Epithelial cell of esophagus (primary cell): Measurements from ENCODE around the gene ATG7.
A peak's percentile ranks its signal among the peaks of the same experiment; 100 is the strongest.

Experiments used
- DNase-seq: peaks from one replicate; pipeline ENCODE4 v3.0.0; 2010; ENCODE audit warnings: low read depth
- H3K4me3 ChIP-seq: 2 replicates; pipeline ENCODE4 v1.5.1; 2011; ENCODE audit warnings: mild to moderate bottlenecking, low read length, control low read depth
- TF ChIP-seq, protein P1 (sequence below): IDR thresholded peaks from 2 replicates; pipeline ENCODE4 v1.5.1; 2011; ENCODE audit warnings: low read depth, mild to moderate bottlenecking, low read length, control low read depth, inconsistent platforms; ENCODE audit not compliant: insufficient read depth; ENCODE audit errors: missing control alignments

Gene ATG7

GRCh38 chr3:11554666-11555065, 282.5 kb downstream of the ATG7 start:
- TF ChIP-seq, protein P1, sequence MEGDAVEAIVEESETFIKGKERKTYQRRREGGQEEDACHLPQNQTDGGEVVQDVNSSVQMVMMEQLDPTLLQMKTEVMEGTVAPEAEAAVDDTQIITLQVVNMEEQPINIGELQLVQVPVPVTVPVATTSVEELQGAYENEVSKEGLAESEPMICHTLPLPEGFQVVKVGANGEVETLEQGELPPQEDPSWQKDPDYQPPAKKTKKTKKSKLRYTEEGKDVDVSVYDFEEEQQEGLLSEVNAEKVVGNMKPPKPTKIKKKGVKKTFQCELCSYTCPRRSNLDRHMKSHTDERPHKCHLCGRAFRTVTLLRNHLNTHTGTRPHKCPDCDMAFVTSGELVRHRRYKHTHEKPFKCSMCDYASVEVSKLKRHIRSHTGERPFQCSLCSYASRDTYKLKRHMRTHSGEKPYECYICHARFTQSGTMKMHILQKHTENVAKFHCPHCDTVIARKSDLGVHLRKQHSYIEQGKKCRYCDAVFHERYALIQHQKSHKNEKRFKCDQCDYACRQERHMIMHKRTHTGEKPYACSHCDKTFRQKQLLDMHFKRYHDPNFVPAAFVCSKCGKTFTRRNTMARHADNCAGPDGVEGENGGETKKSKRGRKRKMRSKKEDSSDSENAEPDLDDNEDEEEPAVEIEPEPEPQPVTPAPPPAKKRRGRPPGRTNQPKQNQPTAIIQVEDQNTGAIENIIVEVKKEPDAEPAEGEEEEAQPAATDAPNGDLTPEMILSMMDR = no peak
- DNase-seq = no peak
- no peak overlapping the region for H3K4me3 ChIP-seq

- no peak for DNase-seq
- TF ChIP-seq, protein P1 = no peak
- no peak overlapping the region for H3K4me3 ChIP-seq
Observed at GRCh38 chr3:11555211-11555782, 283.1 kb downstream of the ATG7 start.

GRCh38 chr3:11555881-11556633, 283.9 kb downstream of the ATG7 start:
- no peak overlapping the region for H3K4me3 ChIP-seq
- no peak for DNase-seq
- TF ChIP-seq, protein P1 = no peak

DNA sequence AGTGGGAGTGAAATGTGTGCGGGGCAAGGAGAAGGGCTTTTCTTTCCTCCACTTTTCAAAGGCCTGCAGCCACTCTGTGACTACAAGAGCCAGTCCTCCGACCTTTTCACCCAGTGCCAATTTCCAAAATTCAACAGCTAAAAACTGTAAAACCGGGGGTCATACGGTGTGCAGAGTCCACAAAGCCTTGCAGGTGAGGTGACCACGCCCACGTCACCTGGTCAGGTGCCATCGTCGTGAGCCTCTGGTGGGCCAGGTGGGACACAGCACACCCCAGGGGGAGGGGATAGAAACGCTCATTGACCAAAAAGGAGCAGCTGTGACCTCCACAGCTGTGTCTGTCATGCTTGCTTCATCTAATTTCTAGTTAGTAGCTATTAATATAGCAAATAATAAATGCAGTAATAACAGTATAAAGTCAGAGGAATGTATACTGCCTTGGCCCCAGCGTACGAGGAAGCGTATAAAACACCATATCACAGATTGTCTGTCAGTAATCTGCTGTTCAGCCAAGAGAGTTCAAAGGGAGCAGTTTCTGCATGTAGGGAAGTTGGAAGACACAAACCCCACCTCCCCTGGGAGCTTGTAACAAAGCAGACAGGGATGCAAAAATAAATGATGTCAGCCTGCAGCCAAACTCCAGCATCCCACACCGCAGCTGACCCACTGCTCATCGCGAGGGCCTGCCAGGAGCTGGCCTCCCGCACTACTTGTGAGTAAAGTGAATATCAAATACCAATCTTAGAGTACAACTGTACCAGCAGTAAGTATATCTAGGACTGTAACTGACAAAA, 284.9 kb downstream of the ATG7 start:
- TF ChIP-seq, protein P1 = no peak
- no peak overlapping the region for H3K4me3 ChIP-seq
- DNase-seq = no peak

DNA sequence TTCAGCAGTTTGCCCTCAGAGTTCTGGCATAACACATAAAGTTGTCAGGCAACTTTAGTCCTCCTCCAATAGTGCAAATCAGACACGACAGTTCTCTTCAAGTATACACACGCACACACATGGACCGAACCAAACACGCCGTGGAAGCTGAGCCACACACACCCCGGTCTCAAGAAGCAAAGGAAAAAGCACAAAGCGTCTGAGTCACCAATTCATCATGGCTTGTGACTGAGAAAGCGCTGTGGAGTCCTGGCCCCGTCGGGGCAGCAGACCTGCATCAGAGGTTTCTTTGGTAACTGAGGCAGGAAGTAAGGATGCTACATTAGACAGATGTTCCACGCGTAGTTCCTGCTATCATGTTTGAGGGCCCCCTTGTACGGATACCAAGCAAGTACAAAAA, 285.8 kb downstream of the ATG7 start:
- TF ChIP-seq, protein P1 = no peak
- DNase-seq = peak; percentile 95
- H3K4me3 ChIP-seq = no peak overlapping the region

DNA sequence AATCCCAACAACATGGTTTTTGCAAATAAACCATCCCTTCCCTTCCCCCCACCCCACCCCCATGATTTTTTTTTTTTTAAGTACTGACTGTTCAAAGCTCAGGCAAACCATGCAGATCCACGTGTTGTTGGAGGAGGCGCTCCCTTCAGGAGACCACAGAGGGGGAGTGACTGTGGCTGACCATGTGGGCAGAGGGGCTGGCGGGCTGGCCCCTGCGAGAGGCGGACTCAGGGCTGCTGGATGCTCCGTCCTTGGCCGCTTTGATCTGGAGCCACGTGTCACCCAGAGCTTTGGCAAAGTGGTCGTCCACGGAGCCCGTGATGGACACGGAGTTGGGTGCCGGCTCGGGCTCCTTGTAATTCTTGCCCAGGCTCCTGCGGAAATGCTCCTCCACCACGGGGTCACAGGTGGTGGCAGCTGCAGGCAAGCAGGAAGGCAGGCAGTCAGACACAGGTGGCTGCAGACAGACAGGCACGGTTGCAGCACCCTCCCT, 286.3 kb downstream of the ATG7 start:
- TF ChIP-seq, protein P1 = no peak
- H3K4me3 ChIP-seq = no peak overlapping the region
- no peak for DNase-seq
